Measurements from ENCODE around the gene SYT2.
"Not testable (repeated sequence)": the region's sequence is repeated elsewhere in the genome, so short reads cannot be mapped to it uniquely, and the experiment has no call there.

The SYT2 gene

GRCh38 chr1:202564958-202565495 is 145.2 kb downstream of the SYT2 start:
- no peak for DNase-seq

DNA sequence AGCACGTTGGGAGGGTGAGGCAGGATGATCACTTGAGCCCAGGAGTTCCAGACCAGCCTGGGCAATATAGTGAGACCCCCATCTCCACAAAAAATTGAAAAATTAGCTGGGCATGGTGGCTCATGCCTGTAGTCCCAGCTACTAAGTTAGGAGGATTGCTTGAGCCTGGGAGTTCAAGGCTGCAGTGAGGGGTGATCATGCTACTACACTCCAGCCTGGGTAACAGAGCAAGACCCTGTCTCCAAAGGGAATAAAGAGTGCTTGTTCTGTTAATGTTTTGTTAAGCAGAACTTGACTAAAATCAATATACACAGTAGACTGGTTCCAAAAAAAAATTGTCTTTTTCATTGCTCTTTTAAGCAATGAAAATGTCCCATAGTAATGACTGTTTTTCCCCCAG is 146.4 kb downstream of the SYT2 start:
- DNase-seq, result no peak

DNA sequence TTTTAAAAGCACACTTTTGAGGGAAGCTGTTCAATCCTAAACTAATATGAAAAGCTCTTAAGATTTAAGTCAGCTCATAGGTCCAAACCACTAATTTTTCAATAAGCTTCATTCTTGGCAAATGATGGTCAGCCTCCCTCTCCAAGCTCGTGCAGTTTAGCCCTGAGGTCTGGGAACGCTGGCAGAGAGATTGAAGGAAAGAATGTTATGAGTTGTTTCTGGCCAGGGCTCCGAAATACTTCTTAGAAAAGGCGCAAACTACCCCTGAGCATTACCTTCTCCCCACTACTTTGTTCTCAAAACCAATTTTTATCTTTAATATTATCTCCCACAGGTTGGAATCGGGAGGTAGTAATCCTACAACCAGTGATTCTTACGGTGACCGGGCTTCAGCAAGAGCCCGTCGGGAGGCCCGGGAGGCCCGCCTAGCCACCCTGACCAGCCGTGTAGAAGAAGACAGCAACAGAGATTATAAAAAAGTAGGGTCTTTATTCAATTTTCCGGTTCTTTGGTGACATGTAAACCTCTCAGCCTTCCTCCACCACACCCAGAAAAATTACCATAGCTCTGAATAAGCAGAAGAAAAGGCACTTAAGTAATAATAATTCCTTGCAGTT is 147.7 kb downstream of the SYT2 start:
- no peak for DNase-seq

DNA sequence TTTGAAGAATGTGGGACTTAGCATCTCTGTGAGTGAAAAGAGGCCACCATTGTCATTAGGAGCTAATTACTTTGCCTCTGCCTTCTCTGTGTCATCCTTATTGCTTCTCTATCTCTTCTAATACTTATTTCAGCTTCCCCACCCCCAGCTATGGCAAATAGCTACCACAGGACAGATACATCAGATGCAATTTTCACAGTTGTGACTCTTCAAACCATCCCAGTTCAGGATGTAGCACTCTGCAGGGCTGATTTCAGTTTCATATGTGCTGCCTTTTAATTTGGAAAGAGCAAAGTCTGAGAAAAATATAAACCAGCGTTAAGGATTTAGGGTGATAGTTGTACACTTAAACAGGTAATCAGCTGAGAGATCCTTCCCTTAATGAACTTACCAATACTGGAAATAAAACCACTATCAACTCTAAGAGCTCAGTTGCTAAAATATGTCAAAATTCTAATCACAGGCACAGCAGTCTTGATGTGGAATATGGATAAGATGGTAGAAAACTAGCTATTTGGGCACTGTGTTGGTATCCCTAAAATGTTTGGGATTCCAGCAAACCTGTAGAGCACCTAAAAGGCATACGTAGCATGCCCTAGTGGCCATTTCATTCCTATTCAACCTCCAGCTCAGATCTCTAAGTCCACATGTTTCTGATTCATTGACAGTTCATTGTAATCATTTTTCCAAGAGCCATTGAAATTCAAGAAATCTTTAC is 148.4 kb downstream of the SYT2 start:
- DNase-seq, result no peak

DNA sequence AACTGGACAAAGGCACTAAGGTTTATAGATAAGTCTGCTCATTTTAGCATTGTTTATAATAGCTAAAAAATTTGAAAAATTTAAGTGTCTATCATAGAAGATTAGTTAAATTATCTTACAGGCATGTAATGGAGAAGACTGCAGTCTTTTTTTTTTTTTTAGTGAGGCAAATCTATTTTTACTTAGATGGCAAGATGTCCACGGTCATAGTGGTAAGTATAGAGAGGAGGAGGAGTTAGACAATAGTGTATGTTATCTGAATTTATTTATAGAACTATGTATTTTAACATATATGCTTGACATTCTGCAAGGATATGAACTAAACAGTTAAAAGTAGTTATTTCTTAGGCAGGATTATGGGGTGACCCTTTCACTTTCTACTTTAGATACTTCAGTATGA is 149.0 kb downstream of the SYT2 start:
- DNase-seq, result no peak

GRCh38 chr1:202557662-202558061 is 152.6 kb downstream of the SYT2 start:
- DNase-seq, result not testable (repeated sequence)

DNA sequence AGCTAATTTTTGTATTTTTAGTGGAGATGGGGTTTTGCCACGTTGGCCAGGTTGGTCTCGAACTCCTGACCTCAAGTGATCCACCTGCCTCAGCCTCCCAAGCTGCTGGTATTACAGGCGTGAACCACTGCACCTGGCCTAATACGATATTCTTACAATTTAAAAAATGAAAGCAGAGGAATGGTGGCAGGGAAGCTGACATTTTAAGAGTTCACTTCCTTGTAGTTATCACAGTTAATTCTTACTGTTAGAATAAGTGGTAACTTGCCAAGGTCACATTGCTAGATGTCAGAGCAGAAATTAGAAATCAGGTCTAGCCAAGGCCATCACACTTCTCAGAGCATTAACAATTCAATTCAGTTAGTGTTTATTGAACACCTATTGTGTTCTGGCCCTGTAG is 154.2 kb downstream of the SYT2 start:
- not testable (repeated sequence) for DNase-seq

DNA sequence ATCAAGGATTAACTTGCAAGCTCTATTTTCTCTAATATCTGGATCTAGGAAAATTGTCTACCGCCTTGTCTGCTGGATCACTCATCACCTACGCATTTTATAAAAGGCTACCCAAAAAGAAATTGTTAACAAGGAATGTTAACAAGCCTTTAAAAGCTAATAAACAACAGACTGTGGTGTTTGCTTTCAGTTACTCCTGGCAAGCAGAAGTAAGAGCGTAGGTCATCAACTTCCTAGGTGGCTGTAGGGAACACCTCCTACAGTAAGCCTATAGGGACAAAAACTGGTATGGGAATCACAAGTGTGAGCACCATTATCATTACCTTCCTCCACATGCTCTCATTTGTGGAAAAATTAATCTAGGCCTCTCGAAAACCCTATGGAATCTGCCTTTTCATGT is 155.6 kb downstream of the SYT2 start:
- not testable (repeated sequence) for DNase-seq

GRCh38 chr1:202553560-202554038 is 156.7 kb downstream of the SYT2 start:
- peak; percentile 64 for DNase-seq

- DNase-seq, result not testable (repeated sequence)
Measured at GRCh38 chr1:202553078-202553477, 157.2 kb downstream of the SYT2 start.

GRCh38 chr1:202552615-202553014 is 157.6 kb downstream of the SYT2 start:
- DNase-seq, result not testable (repeated sequence)

GRCh38 chr1:202551683-202552082 is 158.6 kb downstream of the SYT2 start:
- peak; percentile 23 for DNase-seq

DNA sequence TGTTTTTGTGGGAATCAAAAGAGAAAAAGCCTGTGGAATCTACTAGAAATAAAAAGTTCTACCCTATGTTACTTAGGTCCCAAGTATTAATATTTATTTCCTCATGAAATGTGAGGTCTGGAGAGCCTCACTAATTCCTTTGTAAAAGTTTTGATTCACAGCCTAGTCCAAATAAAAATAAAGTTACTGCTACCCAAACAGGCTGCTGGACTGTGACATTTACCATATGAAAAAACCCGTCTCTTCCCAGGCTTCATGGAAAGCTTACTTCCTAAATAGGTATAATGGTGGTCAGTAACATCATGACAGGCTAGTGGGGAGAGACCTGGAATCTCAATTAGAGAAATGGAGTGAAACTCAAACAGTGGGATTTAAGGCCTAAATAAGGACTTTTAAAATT is 160.2 kb downstream of the SYT2 start:
- not testable (repeated sequence) for DNase-seq

- DNase-seq, result no peak
Measured at GRCh38 chr1:202547215-202547614, 163.0 kb downstream of the SYT2 start.

DNA sequence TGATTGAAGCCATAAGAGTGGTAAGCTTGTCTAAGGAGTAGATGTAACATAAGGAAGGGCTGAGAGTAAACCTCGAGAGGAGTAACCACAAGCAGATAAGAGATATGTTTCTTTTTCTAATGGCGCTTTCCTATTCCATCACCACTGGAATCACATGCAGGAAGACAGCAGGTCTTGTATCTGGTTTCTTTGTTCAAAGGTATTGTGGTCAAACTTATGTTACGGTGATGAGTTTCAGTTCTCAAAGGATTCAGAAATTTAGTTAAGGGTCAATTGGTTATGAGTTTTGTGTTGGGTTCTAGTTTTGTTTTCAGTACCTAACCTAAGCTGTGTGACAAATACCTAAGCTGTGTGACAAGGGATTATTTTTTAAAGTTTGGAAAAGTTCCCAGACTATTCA is 163.5 kb downstream of the SYT2 start:
- DNase-seq, result peak; percentile 25

DNA sequence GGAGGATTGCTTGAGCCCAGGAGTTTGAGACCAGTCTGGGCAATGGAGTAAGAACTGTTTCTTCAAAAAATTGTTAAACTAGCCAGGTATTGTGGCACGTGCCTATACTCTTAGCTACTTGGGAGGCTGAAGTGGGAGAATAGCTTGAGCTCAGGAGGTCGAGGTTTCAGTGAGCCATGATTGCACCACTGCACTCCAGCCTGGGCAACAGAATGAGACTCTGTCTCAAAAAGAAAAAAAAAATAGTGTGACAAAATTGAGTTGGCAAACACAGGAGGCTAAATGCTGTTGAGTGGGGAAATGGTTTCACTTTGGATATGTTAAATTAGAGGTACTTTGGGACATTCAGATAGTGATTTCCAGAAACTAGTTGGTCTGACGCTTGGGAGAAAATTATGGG is 163.9 kb downstream of the SYT2 start:
- DNase-seq, result not testable (repeated sequence)

GRCh38 chr1:202545647-202546303 is 164.5 kb downstream of the SYT2 start:
- not testable (repeated sequence) for DNase-seq

- DNase-seq, result not testable (repeated sequence)
Measured at GRCh38 chr1:202544766-202545449, 165.3 kb downstream of the SYT2 start.

GRCh38 chr1:202543537-202543936 is 166.7 kb downstream of the SYT2 start:
- DNase-seq, result not testable (repeated sequence)

DNA sequence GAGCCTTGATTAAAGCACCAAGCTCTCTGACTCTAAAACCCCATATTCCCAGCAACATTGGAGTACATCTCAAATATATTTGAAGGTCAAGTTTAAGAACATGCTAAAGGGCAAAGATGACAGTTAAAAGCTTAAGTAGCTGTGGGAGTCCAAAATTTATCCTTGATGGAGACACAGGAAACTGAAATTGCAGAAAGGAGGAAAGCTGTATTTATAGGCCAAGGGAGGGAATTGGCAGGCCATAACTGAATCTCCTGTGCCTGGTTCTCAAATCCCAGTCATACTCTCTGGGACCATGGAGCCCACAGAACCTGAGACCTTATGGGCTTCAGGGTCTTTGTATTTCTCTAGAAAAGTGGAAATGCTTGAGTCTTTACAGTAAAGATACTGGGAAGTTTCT is 167.8 kb downstream of the SYT2 start:
- not testable (repeated sequence) for DNase-seq

GRCh38 chr1:202540858-202541257 is 169.4 kb downstream of the SYT2 start:
- DNase-seq, result not testable (repeated sequence)
